HG03354 (cell line): ENCODE measurements around the gene ACTN4.

Experiments used
- ATAC-seq: cut with Tn5 transposase; IDR thresholded peaks from one replicate; pipeline ENCODE4 v1.9.1; 2021; ENCODE audit warnings: mild to moderate bottlenecking; ENCODE audit not compliant: unreplicated experiment, poor library complexity, severe bottlenecking

Gene ACTN4

GRCh38 chr19:38703509-38703908, 56.1 kb downstream of the ACTN4 start:
- no peak for ATAC-seq

GRCh38 chr19:38704488-38705026, 57.1 kb downstream of the ACTN4 start:
- ATAC-seq, result no peak

- no peak for ATAC-seq
Observed at GRCh38 chr19:38705197-38706019, 58.0 kb downstream of the ACTN4 start.

GRCh38 chr19:38706792-38707511, 59.5 kb downstream of the ACTN4 start:
- no peak for ATAC-seq

- no peak for ATAC-seq
Observed at GRCh38 chr19:38707512-38708114, 60.2 kb downstream of the ACTN4 start.

GRCh38 chr19:38708413-38709024, 61.1 kb downstream of the ACTN4 start:
- no peak for ATAC-seq

GRCh38 chr19:38709119-38709518, 61.7 kb downstream of the ACTN4 start:
- no peak for ATAC-seq

- ATAC-seq, result no peak
Observed at GRCh38 chr19:38709671-38710415, 62.4 kb downstream of the ACTN4 start.

GRCh38 chr19:38710416-38710702, 62.9 kb downstream of the ACTN4 start:
- ATAC-seq, result no peak

- ATAC-seq, result no peak
Observed at GRCh38 chr19:38710928-38711725, 63.7 kb downstream of the ACTN4 start.

- ATAC-seq, result no peak
Observed at GRCh38 chr19:38711726-38712153, 64.3 kb downstream of the ACTN4 start.

- no peak for ATAC-seq
Observed at GRCh38 chr19:38712161-38712748, 64.8 kb downstream of the ACTN4 start.

- ATAC-seq, result no peak
Observed at GRCh38 chr19:38713227-38713649, 65.8 kb downstream of the ACTN4 start.

GRCh38 chr19:38713865-38714264, 66.4 kb downstream of the ACTN4 start:
- ATAC-seq, result no peak

GRCh38 chr19:38714354-38714778, 66.9 kb downstream of the ACTN4 start:
- no peak for ATAC-seq

GRCh38 chr19:38715555-38715954, 68.1 kb downstream of the ACTN4 start:
- ATAC-seq, result no peak

- ATAC-seq, result no peak
Observed at GRCh38 chr19:38717051-38717450, 69.6 kb downstream of the ACTN4 start.

- no peak for ATAC-seq
Observed at GRCh38 chr19:38717855-38718254, 70.4 kb downstream of the ACTN4 start.
